Neutrophil (primary cell): ENCODE results near the gene SLC46A3.

Experiments
- H3K27ac ChIP-seq: fragments of 200-600 bp; sonication (generic); 2 replicates; pipeline ENCODE4 v1.5.1; 2016; ENCODE audit warnings: mild to moderate bottlenecking, moderate library complexity
- H3K27me3 ChIP-seq: fragments of 200-600 bp; sonication (generic); 2 replicates; pipeline ENCODE4 v1.6.0; 2016; ENCODE audit warnings: mild to moderate bottlenecking
- H3K36me3 ChIP-seq: fragments of 200-600 bp; sonication (generic); 2 replicates; pipeline ENCODE4 v1.5.1; 2017
- H3K4me1 ChIP-seq, 2 experiments: fragments of 200-600 bp in 1 of 2; sonication (generic) in 1 of 2; 1 replicate in 1 of 2; 2 replicates in 1 of 2; pipeline versions ENCODE4 v1.5.1 to v1.6.1; 2013 to 2016; ENCODE audit warnings: low read depth in 1 of 2, low read length in 1 of 2, mild to moderate bottlenecking in 1 of 2, moderate library complexity in 1 of 2; ENCODE audit not compliant: control insufficient read depth in 1 of 2, insufficient read depth in 1 of 2
- H3K4me3 ChIP-seq, 2 experiments: fragments of 200-600 bp in 1 of 2; sonication (generic) in 1 of 2; 1 replicate in 1 of 2; 2 replicates in 1 of 2; pipeline ENCODE4 v1.5.1; 2013 to 2016; ENCODE audit warnings: low read depth in 1 of 2, low read length in 1 of 2, mild to moderate bottlenecking in 1 of 2, moderate library complexity in 1 of 2
- H3K9me3 ChIP-seq: fragments of 200-600 bp; sonication (generic); 2 replicates; pipeline ENCODE4 v1.5.1; 2016
- CTCF ChIP-seq: fragments of 200-600 bp; sonication (generic); IDR thresholded peaks from 2 replicates; pipeline ENCODE4 v1.5.1; 2016; ENCODE audit warnings: antibody characterized with exemption

Gene SLC46A3

GRCh38 chr13:28718543-28719226, at the start of gene SLC46A3:
Gene SLC46A3, minus strand, starts transcription at chr13:28718970. Its CDS starts 972 bp downstream, at chr13:28717998.
- peak within 1 kb of the TSS; percentile 71 to 92 for H3K4me3 ChIP-seq
- H3K36me3 ChIP-seq, result no peaks in the 10 kb centered on the region
- H3K27me3 ChIP-seq, result peaks cover 6% of the 10 kb centered on the region
- no peaks in the 10 kb centered on the region for H3K9me3 ChIP-seq
- H3K4me1 ChIP-seq, result peaks cover 12 to 23% of the 10 kb centered on the region in 2 experiments
- peak within 1 kb of the TSS; percentile 93 for H3K27ac ChIP-seq
- peak; percentile 72 for TF ChIP-seq CTCF

- H3K36me3 ChIP-seq, result no peaks in the 10 kb centered on the region
- H3K27ac ChIP-seq, result no peak overlapping the region
- no peak overlapping the region for H3K4me3 ChIP-seq
- no peak for TF ChIP-seq CTCF
- no peaks in the 10 kb centered on the region for H3K27me3 ChIP-seq
- no peaks in the 10 kb centered on the region for H3K4me1 ChIP-seq
- no peaks in the 10 kb centered on the region for H3K9me3 ChIP-seq
These were observed 45.1 kb upstream of the SLC46A3 start for GRCh38 chr13:28763887-28764286.

GRCh38 chr13:28761586-28761985, 42.8 kb upstream of the SLC46A3 start:
- Histone ChIP-seq H3K27me3 (no peaks in the 10 kb centered on the region), H3K36me3 (no peaks in the 10 kb centered on the region), H3K4me3 (no peak overlapping the region), H3K9me3 (no peaks in the 10 kb centered on the region), H3K27ac (no peak overlapping the region), H3K4me1 (no peaks in the 10 kb centered on the region)
- TF ChIP-seq CTCF, result no peak

GRCh38 chr13:28755546-28755870, 36.7 kb upstream of the SLC46A3 start:
- no peak overlapping the region for H3K27ac ChIP-seq
- H3K27me3 ChIP-seq, result no peaks in the 10 kb centered on the region
- TF ChIP-seq CTCF, result no peak
- no peaks in the 10 kb centered on the region for H3K36me3 ChIP-seq
- peaks cover 5 to 8% of the 10 kb centered on the region in 2 experiments for H3K4me1 ChIP-seq
- H3K4me3 ChIP-seq, result no peak overlapping the region
- no peaks in the 10 kb centered on the region for H3K9me3 ChIP-seq

GRCh38 chr13:28754698-28755545, 36.2 kb upstream of the SLC46A3 start:
- TF ChIP-seq CTCF, result no peak
- no peak overlapping the region for H3K27ac ChIP-seq
- H3K27me3 ChIP-seq, result no peaks in the 10 kb centered on the region
- H3K9me3 ChIP-seq, result no peaks in the 10 kb centered on the region
- no peaks in the 10 kb centered on the region for H3K36me3 ChIP-seq
- peaks cover 5 to 8% of the 10 kb centered on the region in 2 experiments for H3K4me1 ChIP-seq
- no peak overlapping the region for H3K4me3 ChIP-seq
